ENCODE data around the gene LY6G6D.

LY6G6D gene

DNA sequence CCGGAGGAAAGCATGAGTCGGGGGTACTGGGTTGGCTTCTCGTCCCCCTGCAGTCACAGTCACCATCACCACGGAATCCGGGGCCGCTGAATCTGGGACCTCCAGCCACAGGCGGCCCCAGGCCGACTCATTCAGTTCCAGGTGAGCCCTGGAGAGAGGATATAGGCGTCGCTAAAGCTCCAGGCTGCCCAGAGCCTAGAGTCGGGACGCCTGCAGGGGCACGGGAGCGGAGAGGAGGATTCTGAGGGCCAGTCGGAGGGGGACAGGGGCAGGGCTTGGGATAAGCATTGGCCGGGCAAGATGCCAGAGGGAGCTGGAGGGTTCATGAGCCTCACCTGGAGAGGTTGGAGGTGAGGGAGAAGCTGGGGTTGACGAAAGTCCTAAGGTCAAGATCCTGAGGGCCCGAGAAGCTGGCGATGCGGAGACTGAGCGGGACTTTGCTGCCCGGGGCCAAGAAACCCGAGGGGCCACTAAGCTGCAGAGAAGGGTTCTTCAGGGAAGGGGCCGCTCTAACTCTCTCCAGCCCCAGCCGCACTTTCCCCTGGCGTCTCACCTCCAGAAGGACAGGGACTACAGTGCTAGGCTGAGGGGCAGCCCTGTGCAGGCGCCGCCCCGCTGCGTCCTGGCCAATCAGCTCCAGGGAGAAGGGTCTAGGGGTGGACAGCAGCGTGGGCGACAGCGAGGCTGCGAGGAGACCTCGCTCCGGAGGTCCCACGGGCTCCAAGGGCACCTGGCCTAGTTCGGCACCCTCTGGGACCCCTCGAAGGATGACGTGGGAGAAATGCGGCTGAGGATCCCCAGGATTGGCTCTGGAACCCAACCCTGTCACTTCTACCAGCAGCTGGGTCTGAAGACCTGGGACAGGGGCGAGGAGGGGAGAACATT is 51.0 kb downstream of the LY6G6D start:
- DNase-seq (ENCODE audit: low read depth): no peak

DNA sequence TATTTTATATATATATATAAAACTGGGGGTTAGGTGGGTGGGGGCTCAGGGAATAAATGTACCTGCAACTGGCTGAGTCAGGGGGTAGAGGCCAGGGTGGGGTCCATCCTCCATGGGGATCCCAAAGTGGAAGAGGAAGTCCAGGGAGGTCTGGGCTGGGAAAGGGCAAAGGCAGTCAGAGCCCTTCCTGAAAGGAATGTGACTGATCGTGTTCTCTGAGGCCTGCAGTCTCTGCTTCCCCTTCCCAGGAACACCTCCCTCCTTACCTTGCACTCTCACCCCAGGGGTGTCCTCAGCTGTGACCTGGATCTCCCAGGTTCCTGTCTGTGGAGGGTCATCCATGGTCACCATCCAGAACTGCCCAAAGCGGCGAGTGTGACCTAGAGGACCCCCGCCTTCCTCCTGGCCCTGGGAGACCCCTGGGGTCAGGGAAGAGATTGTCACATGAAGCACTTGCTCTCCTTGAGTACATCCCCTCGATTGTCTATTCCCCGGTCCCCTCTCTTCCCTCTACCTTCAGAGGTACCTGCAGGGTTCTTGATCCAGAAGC is 52.0 kb downstream of the LY6G6D start:
- DNase-seq (ENCODE audit: low read depth): no peak
